Osteoblast (primary cell): ENCODE results near the gene MRGPRX3. TPM values are rescaled to one million over a fixed set of nuclear protein-coding genes. Genes with fewer than 3 reads are reported as not detected.
A peak's percentile ranks its signal among the peaks of the same experiment; 100 is the strongest.

Source experiments
- DNase-seq: peaks from one replicate; pipeline ENCODE4 v3.0.0; 2011; ENCODE audit warnings: low spot score, mixed read lengths; ENCODE audit not compliant: insufficient read length; ENCODE audit errors: missing footprints
- H2AFZ ChIP-seq: 2 replicates; pipeline ENCODE4 v1.6.0; 2011; ENCODE audit warnings: mild to moderate bottlenecking, low read length
- H3K27ac ChIP-seq: 2 replicates; pipeline ENCODE4 v1.5.1; 2011; ENCODE audit warnings: mild to moderate bottlenecking, low read depth, low read length, moderate library complexity
- H3K27me3 ChIP-seq: 2 replicates; pipeline ENCODE4 v1.6.0; 2012; ENCODE audit warnings: mild to moderate bottlenecking, control low read depth, inconsistent platforms, low read length, moderate library complexity; ENCODE audit not compliant: insufficient read depth
- H3K36me3 ChIP-seq: 2 replicates; pipeline ENCODE4 v1.5.1; 2011; ENCODE audit warnings: mild to moderate bottlenecking, low read length, control low read depth, moderate library complexity; ENCODE audit not compliant: insufficient read depth
- H3K4me1 ChIP-seq: 2 replicates; pipeline ENCODE4 v1.5.1; 2011; ENCODE audit warnings: mild to moderate bottlenecking, low read length, control low read depth, moderate library complexity; ENCODE audit not compliant: insufficient read depth
- H3K4me2 ChIP-seq: 2 replicates; pipeline ENCODE4 v1.6.0; 2011; ENCODE audit warnings: mild to moderate bottlenecking, low read length; ENCODE audit not compliant: insufficient read depth
- H3K4me3 ChIP-seq: fragments of 200-600 bp; sonication (generic); 3 replicates; pipeline ENCODE4 v1.5.1; 2012; ENCODE audit warnings: mild to moderate bottlenecking, low read length, inconsistent platforms; ENCODE audit not compliant: insufficient read depth
- H3K79me2 ChIP-seq: 2 replicates; pipeline ENCODE4 v1.6.0; 2012; ENCODE audit warnings: mild to moderate bottlenecking, low read length, control low read depth, inconsistent platforms; ENCODE audit not compliant: insufficient read depth
- H3K9me3 ChIP-seq: 2 replicates; pipeline ENCODE4 v1.5.1; 2011; ENCODE audit warnings: low read depth, low read length, control low read depth
- H4K20me1 ChIP-seq: 2 replicates; pipeline ENCODE4 v1.6.0; 2012; ENCODE audit warnings: mild to moderate bottlenecking, low read length, control low read depth; ENCODE audit not compliant: insufficient read depth
- CTCF ChIP-seq: IDR thresholded peaks from 2 replicates; pipeline ENCODE4 v1.5.1; 2011; ENCODE audit warnings: mild to moderate bottlenecking, low read depth, low read length, moderate library complexity; ENCODE audit errors: extremely low read depth
- total RNA-seq: library from RNA; depleted of rRNA; stranded (reverse); fragments of >200 nt; gene quantifications from 2 replicates; pipeline ENCODE4 v1.2.3, GENCODE V29; 2012

MRGPRX3 gene
- total RNA-seq, 1 donor = not detected

GRCh38 chr11:18151581-18151980 is 19.2 kb downstream of the MRGPRX3 start:
- Histone ChIP-seq H4K20me1 (no peaks in the 10 kb centered on the region), H3K79me2 (no peaks in the 10 kb centered on the region)

GRCh38 chr11:18168372-18168771 is 36.0 kb downstream of the MRGPRX3 start:
- H2AFZ ChIP-seq = no peak overlapping the region
- no peak overlapping the region for H3K4me2 ChIP-seq
- TF ChIP-seq CTCF = no peak
- H3K36me3 ChIP-seq = no peaks in the 10 kb centered on the region
- no peak overlapping the region for H3K4me3 ChIP-seq
- no peak for DNase-seq
- H3K9me3 ChIP-seq = no peaks in the 10 kb centered on the region
- H4K20me1 ChIP-seq = no peaks in the 10 kb centered on the region
- H3K79me2 ChIP-seq = no peaks in the 10 kb centered on the region
- no peaks in the 10 kb centered on the region for H3K4me1 ChIP-seq
- no peak overlapping the region for H3K27ac ChIP-seq
- no peaks in the 10 kb centered on the region for H3K27me3 ChIP-seq

More at GRCh38 chr11:18151581-18151980, 19.2 kb downstream of the MRGPRX3 start:
- no peak overlapping the region for H2AFZ ChIP-seq
- no peak for DNase-seq
- no peaks in the 10 kb centered on the region for H3K4me1 ChIP-seq
- no peak for TF ChIP-seq CTCF
- no peaks in the 10 kb centered on the region for H3K9me3 ChIP-seq
- H3K36me3 ChIP-seq = no peaks in the 10 kb centered on the region
- peaks cover 2% of the 10 kb centered on the region for H3K27me3 ChIP-seq
- H3K4me2 ChIP-seq = no peak overlapping the region
- H3K4me3 ChIP-seq = no peak overlapping the region
- no peak overlapping the region for H3K27ac ChIP-seq

- no peak overlapping the region for H3K27ac ChIP-seq
- H3K79me2 ChIP-seq = no peaks in the 10 kb centered on the region
- no peaks in the 10 kb centered on the region for H4K20me1 ChIP-seq
- no peaks in the 10 kb centered on the region for H3K9me3 ChIP-seq
- no peak overlapping the region for H3K4me3 ChIP-seq
- H2AFZ ChIP-seq = no peak overlapping the region
- peaks cover 9% of the 10 kb centered on the region for H3K27me3 ChIP-seq
- DNase-seq = peak; percentile 77
- no peaks in the 10 kb centered on the region for H3K4me1 ChIP-seq
- H3K4me2 ChIP-seq = no peak overlapping the region
- peak; percentile 71 for TF ChIP-seq CTCF
- H3K36me3 ChIP-seq = no peaks in the 10 kb centered on the region
Measured at GRCh38 chr11:18171377-18172000, 39.1 kb downstream of the MRGPRX3 start.

GRCh38 chr11:18172666-18173065 is 40.3 kb downstream of the MRGPRX3 start, which contains the start of gene MRGPRX4:
MRGPRX4 (plus strand) TSS chr11:18172837; CDS start chr11:18173257, 420 bp downstream.
- no peaks in the 10 kb centered on the region for H3K79me2 ChIP-seq
- no peaks in the 10 kb centered on the region for H4K20me1 ChIP-seq
- H3K9me3 ChIP-seq = no peaks in the 10 kb centered on the region
- H3K4me2 ChIP-seq = no peak within 1 kb of the TSS
- no peak for TF ChIP-seq CTCF
- H3K4me3 ChIP-seq = no peak within 1 kb of the TSS
- DNase-seq = no peak
- peaks cover 11% of the 10 kb centered on the region for H3K27me3 ChIP-seq
- H3K4me1 ChIP-seq = no peaks in the 10 kb centered on the region
- no peak within 1 kb of the TSS for H3K27ac ChIP-seq
- no peaks in the 10 kb centered on the region for H3K36me3 ChIP-seq
- H2AFZ ChIP-seq = no peak within 1 kb of the TSS
